GM18519 (cell line): ENCODE measurements around the gene FAM118B.

Experiments used
- ATAC-seq: cut with Tn5 transposase; IDR thresholded peaks from one replicate; pipeline ENCODE4 v1.9.1; 2021; ENCODE audit warnings: mild to moderate bottlenecking, moderate library complexity; ENCODE audit not compliant: unreplicated experiment, low FRiP score

The FAM118B gene

DNA sequence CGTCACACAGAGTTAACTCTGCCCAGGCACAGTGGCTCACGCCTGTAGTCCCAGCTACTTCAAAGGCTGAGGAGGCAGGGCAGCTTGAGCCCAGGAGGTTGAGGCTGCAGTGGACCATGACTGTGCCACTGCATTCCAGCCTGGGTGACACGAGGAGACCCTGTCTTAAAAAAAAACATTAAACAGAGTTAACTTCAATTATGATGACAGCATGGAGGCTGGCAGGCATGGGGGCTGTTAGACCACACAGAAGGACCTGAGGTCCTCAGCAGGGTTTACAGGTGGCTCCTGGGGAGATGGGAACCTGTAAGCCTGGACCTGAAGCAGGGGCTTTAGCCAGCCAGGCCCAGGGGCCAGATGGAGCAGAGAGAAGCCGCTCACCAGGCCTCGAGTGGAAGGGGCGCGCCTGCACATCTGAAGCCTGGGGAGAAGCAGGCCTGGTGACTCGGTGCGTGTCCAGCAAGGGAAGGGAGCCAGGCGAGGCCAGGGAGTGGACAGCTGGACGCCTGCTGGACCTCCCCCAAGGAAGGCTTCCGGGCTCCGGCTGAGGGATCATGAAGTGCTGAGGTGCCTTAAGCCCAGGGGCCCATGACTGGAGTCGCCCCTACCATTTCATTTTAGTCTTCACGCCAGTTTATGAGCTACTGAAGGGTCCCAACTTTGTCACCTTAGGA lies 25.4 kb upstream of the FAM118B start:
- ATAC-seq, result no peak

- no peak for ATAC-seq
Measured at GRCh38 chr11:126186708-126187529, 24.7 kb upstream of the FAM118B start.

DNA sequence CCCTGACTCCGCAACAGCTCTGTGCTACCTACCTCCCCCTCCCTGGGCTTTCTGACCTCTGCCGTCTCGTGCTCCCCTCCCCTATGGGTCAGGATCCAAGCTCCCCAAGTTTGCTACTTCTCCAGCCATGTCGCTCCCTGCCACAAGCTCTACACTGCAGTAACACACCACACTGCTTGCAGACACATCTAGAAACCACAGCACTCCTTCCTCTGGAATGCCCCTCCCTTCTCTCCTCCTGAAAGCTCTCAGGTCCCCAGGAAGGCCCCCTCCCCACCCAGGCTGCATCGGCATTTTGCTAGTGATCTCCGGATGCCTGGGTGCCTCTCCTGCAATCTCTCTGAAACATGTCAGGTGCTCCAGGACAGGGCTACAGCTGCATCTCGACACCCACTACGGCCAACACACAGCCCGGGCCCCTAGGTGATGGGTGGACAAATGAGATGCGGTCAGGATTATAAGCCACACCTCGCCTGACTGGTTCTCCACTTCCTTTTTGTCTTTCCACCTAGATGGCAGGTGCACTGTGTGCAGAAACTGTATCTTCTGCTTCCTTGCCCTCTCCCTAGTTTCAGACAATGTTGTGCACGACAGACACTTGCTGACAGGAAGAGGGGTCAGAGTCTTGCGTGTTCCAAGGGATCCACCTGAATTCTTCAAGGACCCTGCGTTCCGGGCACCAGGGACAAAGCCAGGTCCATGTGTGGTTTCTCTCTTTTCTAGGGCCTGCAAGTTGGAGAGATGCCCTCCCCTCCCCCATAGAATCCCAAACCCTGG lies 23.1 kb upstream of the FAM118B start:
- ATAC-seq, result peak; percentile 56

- ATAC-seq, result peak; percentile 59
Measured at GRCh38 chr11:126189109-126189929, 22.3 kb upstream of the FAM118B start.

DNA sequence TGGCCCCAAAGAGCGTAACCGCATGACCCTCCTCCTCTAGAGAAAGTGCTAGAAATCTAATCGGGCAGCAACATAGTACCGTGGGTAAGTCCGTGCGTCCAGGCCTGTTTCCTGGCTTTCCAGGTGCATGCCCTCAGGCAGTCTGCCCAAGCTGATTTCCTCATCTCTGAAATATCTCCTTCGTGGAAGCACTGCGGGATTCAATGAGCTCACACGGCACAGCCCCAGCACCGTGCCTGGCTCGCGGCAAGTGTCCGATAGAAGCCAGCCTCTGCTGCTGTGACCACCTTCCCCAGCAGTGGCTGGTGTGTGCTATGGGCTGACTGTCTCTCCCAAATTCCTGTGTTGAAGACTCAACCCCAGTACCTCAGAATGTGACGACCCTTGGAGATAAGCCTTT lies 20.8 kb upstream of the FAM118B start:
- no peak for ATAC-seq

DNA sequence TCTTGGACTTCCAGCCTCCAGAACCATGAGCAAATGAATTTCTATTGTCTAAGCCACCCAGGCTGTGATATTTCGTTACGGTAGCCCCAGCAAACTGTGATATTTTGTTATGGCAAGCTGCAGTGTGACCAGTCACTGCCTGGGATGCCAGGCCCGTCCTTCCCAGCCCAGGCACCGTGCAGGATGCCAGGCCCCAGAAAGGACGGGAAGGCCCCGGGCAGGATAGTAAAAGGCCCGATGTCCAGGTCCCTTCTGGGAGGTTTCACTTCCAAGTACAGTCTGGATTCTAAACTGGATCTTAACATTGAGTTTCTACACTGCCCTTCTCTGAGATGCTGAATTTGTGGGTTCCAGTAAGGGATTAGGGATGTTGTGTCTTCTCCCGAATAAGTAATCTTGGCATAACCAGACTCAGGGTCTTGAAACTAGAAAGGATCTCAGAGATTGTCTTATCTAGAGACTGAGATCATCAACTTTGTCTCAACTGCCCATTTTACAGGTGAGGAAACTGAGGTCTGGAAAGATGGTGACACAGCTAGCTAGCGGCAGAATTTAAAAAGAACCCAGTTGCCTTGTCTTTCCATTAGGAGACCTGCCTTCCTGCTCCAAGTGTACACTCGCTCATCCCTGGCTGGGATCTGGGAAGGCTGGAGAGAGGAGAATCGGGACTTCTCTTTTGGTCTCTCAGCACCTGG lies 20.1 kb upstream of the FAM118B start:
- ATAC-seq, result no peak

GRCh38 chr11:126192361-126192760 lies 19.2 kb upstream of the FAM118B start:
- no peak for ATAC-seq

DNA sequence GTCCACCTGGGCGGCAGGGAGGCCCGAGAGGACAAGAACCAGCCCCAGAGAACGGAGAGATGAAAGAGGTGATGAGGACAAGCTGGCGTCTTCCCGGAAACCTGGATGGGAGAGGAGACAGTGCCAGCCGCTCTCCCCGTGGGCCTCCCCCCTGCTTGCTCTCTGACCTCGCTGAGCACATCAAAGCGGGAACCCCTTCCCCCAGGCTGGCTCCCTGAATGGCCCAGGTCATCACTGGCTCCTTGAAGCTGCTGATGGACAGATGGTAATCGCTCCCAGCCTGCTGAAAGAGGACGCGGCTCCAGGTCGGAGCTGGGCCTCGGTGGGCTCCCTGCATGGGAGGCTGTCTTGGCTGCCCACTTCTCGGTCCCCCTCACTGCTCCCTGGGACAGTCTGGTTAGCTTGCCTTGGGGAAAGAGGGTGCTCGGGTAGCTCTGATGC lies 18.5 kb upstream of the FAM118B start:
- ATAC-seq, result no peak

GRCh38 chr11:126194121-126194543 lies 17.4 kb upstream of the FAM118B start:
- ATAC-seq, result no peak

- no peak for ATAC-seq
Measured at GRCh38 chr11:126195119-126195518, 16.5 kb upstream of the FAM118B start.

DNA sequence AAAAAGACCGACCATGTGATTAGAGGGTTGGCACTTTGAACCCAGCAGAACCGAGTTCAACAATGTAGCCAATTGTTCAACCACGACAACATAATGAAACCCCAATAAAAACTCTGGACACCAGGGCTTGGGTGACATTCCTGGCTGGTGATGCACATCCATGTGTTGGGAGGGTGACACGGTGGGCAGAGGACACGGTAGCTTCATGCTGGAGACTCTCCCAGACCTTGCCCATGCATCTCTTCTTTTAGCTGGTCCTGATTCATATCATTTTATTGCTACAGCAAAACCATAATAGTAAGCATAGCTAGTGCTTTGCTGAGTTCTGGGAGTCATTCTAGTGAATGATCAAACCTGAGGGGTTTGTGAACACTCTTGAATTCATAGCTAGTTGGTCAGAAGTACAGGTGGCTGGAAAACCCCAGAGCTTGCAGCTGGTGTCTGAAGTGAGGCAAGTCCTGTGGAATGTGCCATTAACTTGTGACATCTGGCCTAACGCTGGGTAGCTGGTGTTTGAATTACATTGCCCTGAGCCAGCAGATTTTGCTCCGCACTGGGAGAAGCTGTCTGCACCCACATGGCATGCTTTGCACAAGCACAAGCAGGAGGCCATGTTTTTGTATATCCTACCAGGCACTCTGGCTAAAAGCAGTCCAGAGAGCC lies 14.2 kb upstream of the FAM118B start:
- ATAC-seq, result no peak

DNA sequence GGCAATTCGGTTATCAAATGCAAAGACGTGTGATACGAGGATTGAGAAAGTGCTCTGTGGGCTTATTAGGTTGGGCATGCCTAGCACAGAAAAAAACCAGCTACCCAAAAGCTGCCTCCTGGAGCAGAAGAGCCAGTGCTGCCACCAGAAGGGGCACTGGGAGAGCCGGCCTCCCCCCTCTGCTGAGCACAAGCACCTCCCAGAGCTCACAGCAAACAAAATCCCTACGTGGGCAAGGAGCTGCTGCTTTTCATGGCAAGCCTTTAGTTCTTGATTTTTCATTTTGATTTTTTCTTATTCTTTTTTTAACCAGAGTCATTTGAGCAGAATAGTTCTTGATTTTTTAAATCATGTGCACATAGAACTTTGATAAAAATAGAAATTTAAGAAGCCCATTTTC lies 12.9 kb upstream of the FAM118B start:
- no peak for ATAC-seq

DNA sequence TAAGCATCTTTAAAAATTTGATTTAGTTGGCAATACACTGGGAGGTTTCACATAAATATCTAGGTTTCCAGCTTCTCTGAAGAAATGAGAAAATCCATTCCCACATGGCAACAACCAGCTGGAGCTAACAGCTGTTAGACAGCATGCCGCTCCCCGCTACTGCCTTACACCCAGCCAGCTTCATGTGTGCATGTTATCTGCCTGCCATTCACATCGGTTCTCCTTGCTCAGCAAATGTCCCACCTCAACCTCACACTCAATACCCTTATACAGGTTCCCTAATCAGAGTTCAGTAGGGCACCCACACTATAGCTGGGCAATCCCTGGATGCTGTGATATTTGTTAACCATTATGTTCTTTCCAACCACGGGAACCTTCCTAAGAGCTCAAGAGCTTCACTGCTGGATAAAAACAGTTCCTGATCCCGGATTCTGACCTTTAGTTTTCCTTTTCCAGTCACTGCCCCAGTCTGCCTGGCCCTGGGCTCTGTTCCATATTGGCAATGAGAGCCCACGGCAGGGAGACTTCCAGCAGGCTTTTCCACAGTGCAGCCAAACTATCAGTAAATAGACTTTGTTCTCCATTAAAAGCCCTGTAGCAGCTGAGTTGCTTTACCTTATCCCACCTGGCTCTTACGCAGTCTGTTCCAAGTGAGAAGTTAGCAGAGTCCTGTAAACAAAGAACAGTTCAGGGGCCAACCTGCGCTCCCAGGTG lies 8.8 kb upstream of the FAM118B start:
- ATAC-seq, result no peak

DNA sequence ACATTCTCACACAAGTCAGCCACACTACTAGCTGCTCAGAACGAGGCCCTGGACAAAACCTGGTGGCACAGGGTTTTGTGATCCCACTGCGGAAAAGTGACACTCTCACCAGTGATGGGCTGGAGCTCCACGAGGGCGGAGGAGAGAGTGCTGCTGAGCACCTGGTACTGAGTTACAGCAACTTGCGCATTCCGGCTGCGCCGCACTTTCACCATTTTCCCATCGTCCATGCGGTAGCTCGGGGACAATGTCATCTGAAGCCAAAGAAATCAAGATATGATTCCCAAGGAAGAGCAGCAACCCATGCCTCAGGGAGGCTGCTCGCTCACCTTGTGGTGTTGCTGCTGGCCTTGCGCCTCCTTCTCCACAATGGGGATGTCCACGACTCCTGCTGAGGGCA lies 6.2 kb upstream of the FAM118B start:
- no peak for ATAC-seq

GRCh38 chr11:126207896-126208295 lies 3.7 kb upstream of the FAM118B start:
- ATAC-seq, result no peak

DNA sequence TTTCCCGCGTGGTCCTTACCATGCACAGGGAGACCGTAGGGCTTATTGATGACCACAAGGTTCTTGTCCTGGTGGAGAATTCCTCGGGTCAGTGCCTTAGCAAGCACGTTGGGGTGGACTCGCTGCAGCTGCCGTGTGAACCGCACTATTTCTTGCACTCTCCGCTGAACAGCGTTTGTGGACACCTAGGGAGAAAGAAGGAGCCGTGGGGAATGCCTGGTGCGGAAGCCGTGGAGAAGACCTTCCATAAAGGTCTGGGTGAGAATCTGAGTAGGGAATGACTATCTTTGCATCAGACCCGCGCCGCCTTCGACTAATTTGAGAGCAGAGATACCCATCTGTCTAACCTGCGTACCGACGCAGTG lies 729 bp upstream of the FAM118B start:
- ATAC-seq, result no peak

DNA sequence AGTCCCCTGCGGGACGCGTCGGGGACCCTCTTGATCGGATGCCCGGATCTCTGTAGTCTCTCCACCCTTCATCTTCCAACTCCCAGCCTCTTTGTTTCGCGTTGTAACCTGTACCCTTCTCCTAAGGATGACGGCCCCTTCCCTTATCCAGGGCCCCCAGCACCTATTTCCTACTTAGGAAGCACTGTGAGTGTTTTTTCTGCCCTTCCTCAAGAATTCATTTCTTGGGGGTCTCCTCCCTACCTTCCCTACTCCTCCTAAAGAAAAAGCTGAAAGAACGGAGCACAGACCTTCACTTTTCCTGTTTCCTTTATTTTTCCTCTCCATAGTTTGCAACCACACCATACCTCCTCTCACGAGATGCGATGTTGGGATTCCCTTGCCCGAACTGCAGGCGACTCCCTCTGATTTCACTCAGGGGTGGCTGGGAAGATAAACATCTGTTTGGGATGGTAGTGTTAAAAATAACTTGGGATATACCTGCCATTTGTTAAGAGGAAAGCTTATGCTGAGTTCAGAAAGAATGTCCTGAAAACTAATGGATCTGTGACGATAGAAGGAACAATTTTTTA lies 593 bp downstream of the FAM118B start:
- no peak for ATAC-seq

DNA sequence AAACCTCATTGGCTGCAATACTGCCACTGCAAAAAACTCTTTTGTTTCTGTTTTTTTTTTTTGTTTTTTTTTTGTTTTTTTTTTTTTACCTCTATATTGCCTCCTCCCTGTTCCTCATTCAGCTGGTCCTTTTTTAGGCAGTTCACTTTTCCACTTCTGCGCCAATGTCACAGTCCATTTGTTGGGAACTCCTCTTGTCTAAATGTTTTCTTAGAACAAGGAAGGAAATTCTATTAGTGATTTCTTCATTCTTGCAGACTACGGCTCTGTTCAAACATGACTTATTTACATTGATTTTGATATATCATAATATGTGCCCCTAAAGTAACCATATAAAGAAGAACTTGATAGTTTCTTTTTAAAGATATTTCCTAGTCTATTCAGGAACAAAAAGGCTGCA lies 2.9 kb downstream of the FAM118B start:
- no peak for ATAC-seq
